Measurements from ENCODE around the gene COL25A1. TPM values are rescaled to one million over a fixed set of nuclear protein-coding genes. Genes with fewer than 3 reads are reported as not detected.

COL25A1 gene
- total RNA-seq, 2 experiments from 2014 or later = not detected

GRCh38 chr4:109207061-109207460 lies 95.4 kb downstream of the COL25A1 start:
- Mint-ChIP-seq H3K27ac (no peak overlapping the region), H3K36me3 (ENCODE audit: low read depth) (no peaks in the 10 kb centered on the region), H3K27me3 (ENCODE audit: low read depth) (peaks cover 18% of the 10 kb centered on the region), H3K9me3 (ENCODE audit: insufficient read depth) (no peaks in the 10 kb centered on the region), H3K4me3 (no peak overlapping the region), H3K4me1 (ENCODE audit: low read depth) (no peaks in the 10 kb centered on the region)
- DNase-seq (no peak), ATAC-seq (no peak)
- ChIA-PET POLR2A (no interaction called here), CTCF (no interaction called here)

- ChIA-PET CTCF (no interaction called here), POLR2A (no interaction called here)
- DNase-seq (no peak), ATAC-seq (no peak)
- Mint-ChIP-seq H3K36me3 (ENCODE audit: low read depth) (no peaks in the 10 kb centered on the region), H3K27me3 (ENCODE audit: low read depth) (peaks cover 21% of the 10 kb centered on the region), H3K27ac (no peak overlapping the region), H3K9me3 (ENCODE audit: insufficient read depth) (no peaks in the 10 kb centered on the region), H3K4me3 (no peak overlapping the region), H3K4me1 (ENCODE audit: low read depth) (no peaks in the 10 kb centered on the region)
Measured at GRCh38 chr4:109206620-109207019, 95.8 kb downstream of the COL25A1 start.

GRCh38 chr4:109205186-109205585 lies 97.3 kb downstream of the COL25A1 start:
- ChIA-PET CTCF (no interaction called here), POLR2A (no interaction called here)
- DNase-seq (no peak), ATAC-seq (no peak)
- no peaks in the 10 kb centered on the region for H3K4me1 Mint-ChIP-seq (ENCODE audit: low read depth)
- peaks cover 25% of the 10 kb centered on the region for H3K27me3 Mint-ChIP-seq (ENCODE audit: low read depth)
- H3K9me3 Mint-ChIP-seq (ENCODE audit: insufficient read depth) = no peaks in the 10 kb centered on the region
- no peak overlapping the region for H3K4me3 Mint-ChIP-seq
- no peak overlapping the region for H3K27ac Mint-ChIP-seq
- H3K36me3 Mint-ChIP-seq (ENCODE audit: low read depth) = no peaks in the 10 kb centered on the region

- H3K4me1 Mint-ChIP-seq (ENCODE audit: low read depth) = no peaks in the 10 kb centered on the region
- no peak overlapping the region for H3K4me3 Mint-ChIP-seq
Measured at GRCh38 chr4:109199585-109199984, 102.9 kb downstream of the COL25A1 start.

GRCh38 chr4:109195646-109196045 lies 106.8 kb downstream of the COL25A1 start:
- CTCF ChIA-PET = no interaction called here
- no peak overlapping the region for H3K4me3 Mint-ChIP-seq
- H3K27ac Mint-ChIP-seq = no peak overlapping the region
- H3K27me3 Mint-ChIP-seq (ENCODE audit: low read depth) = peaks cover 8% of the 10 kb centered on the region
- DNase-seq (no peak), ATAC-seq (no peak)
- H3K36me3 Mint-ChIP-seq (ENCODE audit: low read depth) = no peaks in the 10 kb centered on the region
- POLR2A ChIA-PET = no interaction called here
- no peaks in the 10 kb centered on the region for H3K4me1 Mint-ChIP-seq (ENCODE audit: low read depth)
- H3K9me3 Mint-ChIP-seq (ENCODE audit: insufficient read depth) = no peaks in the 10 kb centered on the region

More at GRCh38 chr4:109199585-109199984, 102.9 kb downstream of the COL25A1 start:
- H3K9me3 Mint-ChIP-seq (ENCODE audit: insufficient read depth) = no peaks in the 10 kb centered on the region
- H3K36me3 Mint-ChIP-seq (ENCODE audit: low read depth) = no peaks in the 10 kb centered on the region
- DNase-seq = no peak
- ChIA-PET CTCF (no interaction called here), POLR2A (no interaction called here)
- ATAC-seq = no peak
- H3K27ac Mint-ChIP-seq = no peak overlapping the region
- H3K27me3 Mint-ChIP-seq (ENCODE audit: low read depth) = peaks cover 22% of the 10 kb centered on the region

GRCh38 chr4:109191216-109191615 lies 111.2 kb downstream of the COL25A1 start:
- Mint-ChIP-seq H3K9me3 (ENCODE audit: insufficient read depth) (no peaks in the 10 kb centered on the region), H3K36me3 (ENCODE audit: low read depth) (no peaks in the 10 kb centered on the region), H3K4me1 (ENCODE audit: low read depth) (no peaks in the 10 kb centered on the region), H3K4me3 (no peak overlapping the region), H3K27ac (no peak overlapping the region), H3K27me3 (ENCODE audit: low read depth) (no peaks in the 10 kb centered on the region)
- ChIA-PET CTCF (no interaction called here), POLR2A (no interaction called here)
- DNase-seq (no peak), ATAC-seq (no peak)

GRCh38 chr4:109186458-109186945 lies 116.0 kb downstream of the COL25A1 start:
- POLR2A ChIA-PET = no interaction called here
- H3K4me3 Mint-ChIP-seq = no peak overlapping the region
- CTCF ChIA-PET = no interaction called here
- no peaks in the 10 kb centered on the region for H3K4me1 Mint-ChIP-seq (ENCODE audit: low read depth)
- H3K27me3 Mint-ChIP-seq (ENCODE audit: low read depth) = peaks cover 8% of the 10 kb centered on the region
- DNase-seq (no peak), ATAC-seq (no peak)
- H3K9me3 Mint-ChIP-seq (ENCODE audit: insufficient read depth) = no peaks in the 10 kb centered on the region
- no peak overlapping the region for H3K27ac Mint-ChIP-seq
- H3K36me3 Mint-ChIP-seq (ENCODE audit: low read depth) = no peaks in the 10 kb centered on the region

GRCh38 chr4:109185951-109186350 lies 116.5 kb downstream of the COL25A1 start:
- Mint-ChIP-seq H3K36me3 (ENCODE audit: low read depth) (no peaks in the 10 kb centered on the region), H3K27me3 (ENCODE audit: low read depth) (peaks cover 8% of the 10 kb centered on the region), H3K9me3 (ENCODE audit: insufficient read depth) (no peaks in the 10 kb centered on the region), H3K4me3 (no peak overlapping the region), H3K27ac (no peak overlapping the region), H3K4me1 (ENCODE audit: low read depth) (no peaks in the 10 kb centered on the region)
- ATAC-seq (no peak), DNase-seq (no peak)
- ChIA-PET CTCF (no interaction called here), POLR2A (no interaction called here)

GRCh38 chr4:109185548-109185947 lies 116.9 kb downstream of the COL25A1 start:
- Mint-ChIP-seq H3K9me3 (ENCODE audit: insufficient read depth) (no peaks in the 10 kb centered on the region), H3K27ac (no peak overlapping the region), H3K4me1 (ENCODE audit: low read depth) (no peaks in the 10 kb centered on the region), H3K4me3 (no peak overlapping the region), H3K36me3 (ENCODE audit: low read depth) (no peaks in the 10 kb centered on the region), H3K27me3 (ENCODE audit: low read depth) (peaks cover 8% of the 10 kb centered on the region)
- ATAC-seq (no peak), DNase-seq (no peak)
- ChIA-PET POLR2A (no interaction called here), CTCF (no interaction called here)

GRCh38 chr4:109184491-109184961 lies 117.9 kb downstream of the COL25A1 start:
- ATAC-seq (no peak), DNase-seq (no peak)
- H3K9me3 Mint-ChIP-seq (ENCODE audit: insufficient read depth) = no peaks in the 10 kb centered on the region
- H3K27ac Mint-ChIP-seq = no peak overlapping the region
- H3K4me1 Mint-ChIP-seq (ENCODE audit: low read depth) = no peaks in the 10 kb centered on the region
- peaks cover 10% of the 10 kb centered on the region for H3K27me3 Mint-ChIP-seq (ENCODE audit: low read depth)
- POLR2A ChIA-PET = no interaction called here
- no peaks in the 10 kb centered on the region for H3K36me3 Mint-ChIP-seq (ENCODE audit: low read depth)
- CTCF ChIA-PET = interaction anchor here (1.1 kb wide), 1 partner anchor 38 kb away, joined by 3 read pairs; no protein-coding TSS in a partner anchor
- H3K4me3 Mint-ChIP-seq = no peak overlapping the region

- Mint-ChIP-seq H3K36me3 (ENCODE audit: low read depth) (no peaks in the 10 kb centered on the region), H3K27me3 (ENCODE audit: low read depth) (peaks cover 12% of the 10 kb centered on the region), H3K4me3 (no peak overlapping the region), H3K4me1 (ENCODE audit: low read depth) (no peaks in the 10 kb centered on the region), H3K9me3 (ENCODE audit: insufficient read depth) (no peaks in the 10 kb centered on the region), H3K27ac (no peak overlapping the region)
- POLR2A ChIA-PET = no interaction called here
- DNase-seq (no peak), ATAC-seq (no peak)
- CTCF ChIA-PET = interaction anchor here (0.7 to 1.1 kb wide), 2 partner anchors 37 to 47 kb away, joined by 3 read pairs; no protein-coding TSS in a partner anchor
Measured at GRCh38 chr4:109183931-109184490, 118.4 kb downstream of the COL25A1 start.

GRCh38 chr4:109182696-109183095 lies 119.8 kb downstream of the COL25A1 start:
- no peak overlapping the region for H3K27ac Mint-ChIP-seq
- ChIA-PET POLR2A (no interaction called here), CTCF (no interaction called here)
- no peaks in the 10 kb centered on the region for H3K4me1 Mint-ChIP-seq (ENCODE audit: low read depth)
- no peak overlapping the region for H3K4me3 Mint-ChIP-seq
- H3K9me3 Mint-ChIP-seq (ENCODE audit: insufficient read depth) = no peaks in the 10 kb centered on the region
- H3K36me3 Mint-ChIP-seq (ENCODE audit: low read depth) = no peaks in the 10 kb centered on the region
- H3K27me3 Mint-ChIP-seq (ENCODE audit: low read depth) = peaks cover 14% of the 10 kb centered on the region
- ATAC-seq (no peak), DNase-seq (no peak)

- no peak overlapping the region for H3K4me3 Mint-ChIP-seq
- DNase-seq = no peak
- H3K9me3 Mint-ChIP-seq (ENCODE audit: insufficient read depth) = no peaks in the 10 kb centered on the region
- H3K27ac Mint-ChIP-seq = no peak overlapping the region
- no peaks in the 10 kb centered on the region for H3K4me1 Mint-ChIP-seq (ENCODE audit: low read depth)
- ChIA-PET POLR2A (no interaction called here), CTCF (no interaction called here)
- H3K27me3 Mint-ChIP-seq (ENCODE audit: low read depth) = peaks cover 14% of the 10 kb centered on the region
- no peak for ATAC-seq
- H3K36me3 Mint-ChIP-seq (ENCODE audit: low read depth) = no peaks in the 10 kb centered on the region
Measured at GRCh38 chr4:109179061-109179460, 123.4 kb downstream of the COL25A1 start.

Data from activated CD8-positive, alpha-beta T cell treated with anti-CD3 and anti-CD28 coated beads, Interleukin-2, amount 10 ng/mL, durations not matched to agents 7 days and 5 days (primary cell).